Loucy (cell line): ENCODE measurements around the gene JAG2.
A peak's percentile ranks its signal among the peaks of the same experiment; 100 is the strongest.

ENCODE experiments used
- H2AFZ ChIP-seq: fragments of 200-600 bp; sonication (generic); 2 replicates; pipeline ENCODE4 v1.6.0; 2016; ENCODE audit warnings: antibody characterized with exemption, mild to moderate bottlenecking, low read length, moderate library complexity
- H3F3A ChIP-seq: fragments of 200-600 bp; 2 replicates; pipeline ENCODE4 v1.6.0; 2016; ENCODE audit warnings: antibody characterized with exemption, low read depth, mild to moderate bottlenecking
- H3K27me3 ChIP-seq: fragments of 200-600 bp; sonication (generic); 2 replicates; pipeline ENCODE4 v1.6.1; 2014; ENCODE audit warnings: low read length, mild to moderate bottlenecking; ENCODE audit not compliant: insufficient read depth, poor library complexity, severe bottlenecking
- H3K36me3 ChIP-seq: fragments of 200-600 bp; sonication (generic); 2 replicates; pipeline ENCODE4 v1.6.1; 2016; ENCODE audit warnings: low read length; ENCODE audit not compliant: insufficient read depth
- H3K4me1 ChIP-seq: fragments of 200-600 bp; sonication (generic); 2 replicates; pipeline ENCODE4 v1.5.1; 2014; ENCODE audit warnings: low read length, mild to moderate bottlenecking; ENCODE audit not compliant: insufficient read depth, poor library complexity, severe bottlenecking
- H3K4me2 ChIP-seq: fragments of 200-600 bp; sonication (generic); 2 replicates; pipeline ENCODE4 v1.6.0; 2014; ENCODE audit warnings: antibody characterized with exemption, low read length, low read depth, mild to moderate bottlenecking; ENCODE audit not compliant: poor library complexity, severe bottlenecking
- H3K4me3 ChIP-seq: fragments of 200-600 bp; sonication (generic); 2 replicates; pipeline ENCODE4 v1.5.1; 2014; ENCODE audit warnings: low read length, mild to moderate bottlenecking, mixed read lengths; ENCODE audit not compliant: poor library complexity, severe bottlenecking
- H3K79me2 ChIP-seq: fragments of 200-600 bp; sonication (generic); 2 replicates; pipeline ENCODE4 v1.6.1; 2014; ENCODE audit warnings: low read length; ENCODE audit not compliant: insufficient read depth
- H3K9ac ChIP-seq: fragments of 200-600 bp; sonication (generic); 2 replicates; pipeline ENCODE4 v1.6.0; 2014; ENCODE audit warnings: mild to moderate bottlenecking, low read depth, low read length, moderate library complexity; ENCODE audit not compliant: poor library complexity, severe bottlenecking
- H3K9me2 ChIP-seq: fragments of 200-600 bp; sonication (generic); replicated peaks from 2 replicates; pipeline ENCODE4 v1.6.1; 2016; ENCODE audit warnings: low read depth, low read length, mixed read lengths
- H3K9me3 ChIP-seq: fragments of 200-600 bp; sonication (generic); 2 replicates; pipeline ENCODE4 v1.6.1; 2014; ENCODE audit warnings: mild to moderate bottlenecking, antibody characterized with exemption, low read length, low read depth; ENCODE audit not compliant: insufficient read depth
- H4K20me1 ChIP-seq: fragments of 200-600 bp; sonication (generic); 2 replicates; pipeline ENCODE4 v1.6.0; 2014; ENCODE audit warnings: antibody characterized with exemption, low read length, mild to moderate bottlenecking; ENCODE audit not compliant: insufficient read depth, poor library complexity, severe bottlenecking
- CTCF ChIP-seq: fragments of 200-600 bp; sonication (generic); conservative IDR thresholded peaks from 2 replicates; pipeline ENCODE4 v1.5.1; 2014; ENCODE audit warnings: mild to moderate bottlenecking, antibody characterized with exemption, low read length
- EZH2phosphoT487 ChIP-seq: fragments of 200-600 bp; IDR thresholded peaks from 2 replicates; pipeline ENCODE4 v1.6.1; 2018; ENCODE audit warnings: antibody characterized with exemption, mild to moderate bottlenecking, moderate library complexity, borderline replicate concordance

Gene JAG2

GRCh38 chr14:105123981-105124765 lies 44.4 kb downstream of the JAG2 start:
- peak overlapping the region; percentile 91 for H2AFZ ChIP-seq

GRCh38 chr14:105123064-105123665 lies 45.4 kb downstream of the JAG2 start:
- no peak for TF ChIP-seq EZH2phosphoT487
- H3K27me3 ChIP-seq = no peaks in the 10 kb centered on the region
- peak overlapping the region; percentile 88 for H3K4me2 ChIP-seq
- H3K9me3 ChIP-seq = peaks cover 13% of the 10 kb centered on the region; the same call in 1 of the 2 replicates
- no peak overlapping the region for H3K4me3 ChIP-seq
- H3F3A ChIP-seq = no peaks in the 10 kb centered on the region
- no peaks in the 10 kb centered on the region for H3K9me2 ChIP-seq
- no peaks in the 10 kb centered on the region for H3K79me2 ChIP-seq
- H3K4me1 ChIP-seq = peaks cover 18% of the 10 kb centered on the region
- no peaks in the 10 kb centered on the region for H3K36me3 ChIP-seq
- H3K9ac ChIP-seq = no peak overlapping the region
- H2AFZ ChIP-seq = no peak overlapping the region
- H4K20me1 ChIP-seq = no peaks in the 10 kb centered on the region

More at GRCh38 chr14:105123981-105124765, 44.4 kb downstream of the JAG2 start:
- Histone ChIP-seq H3K79me2 (no peaks in the 10 kb centered on the region), H3F3A (no peaks in the 10 kb centered on the region), H3K4me2 (peak overlapping the region; percentile 88), H3K4me1 (peaks cover 18% of the 10 kb centered on the region), H3K9me2 (no peaks in the 10 kb centered on the region), H3K9me3 (peaks cover 13% of the 10 kb centered on the region; the same call in 1 of the 2 replicates), H4K20me1 (no peaks in the 10 kb centered on the region), H3K9ac (peak overlapping the region; percentile 62), H3K4me3 (peak overlapping the region; percentile 72), H3K27me3 (no peaks in the 10 kb centered on the region), H3K36me3 (no peaks in the 10 kb centered on the region)
- TF ChIP-seq CTCF (no peak), EZH2phosphoT487 (no peak)

GRCh38 chr14:105120056-105120455 lies 48.5 kb downstream of the JAG2 start:
- H3K36me3 ChIP-seq = no peaks in the 10 kb centered on the region
- H3K4me1 ChIP-seq = peaks cover 13% of the 10 kb centered on the region
- no peak overlapping the region for H3K4me3 ChIP-seq
- H3K4me2 ChIP-seq = no peak overlapping the region
- no peaks in the 10 kb centered on the region for H3K79me2 ChIP-seq
- TF ChIP-seq CTCF (no peak), EZH2phosphoT487 (no peak)
- H3F3A ChIP-seq = no peaks in the 10 kb centered on the region
- no peaks in the 10 kb centered on the region for H3K27me3 ChIP-seq
- H4K20me1 ChIP-seq = no peaks in the 10 kb centered on the region
- no peak overlapping the region for H3K9ac ChIP-seq
- H2AFZ ChIP-seq = no peak overlapping the region
- H3K9me2 ChIP-seq = no peaks in the 10 kb centered on the region
- peaks cover 13% of the 10 kb centered on the region; the same call in 1 of the 2 replicates for H3K9me3 ChIP-seq
